ENCODE measurements around the gene NOXA1. TPM values are rescaled to one million over a fixed set of nuclear protein-coding genes. Genes with fewer than 3 reads are reported as not detected.
"Not testable (repeated sequence)": the region's sequence is repeated elsewhere in the genome, so short reads cannot be mapped to it uniquely, and the experiment has no call there.

NOXA1 gene
- polyA plus RNA-seq, 3 donors = 2.0 to 6.8 (median 3.1) TPM

DNA sequence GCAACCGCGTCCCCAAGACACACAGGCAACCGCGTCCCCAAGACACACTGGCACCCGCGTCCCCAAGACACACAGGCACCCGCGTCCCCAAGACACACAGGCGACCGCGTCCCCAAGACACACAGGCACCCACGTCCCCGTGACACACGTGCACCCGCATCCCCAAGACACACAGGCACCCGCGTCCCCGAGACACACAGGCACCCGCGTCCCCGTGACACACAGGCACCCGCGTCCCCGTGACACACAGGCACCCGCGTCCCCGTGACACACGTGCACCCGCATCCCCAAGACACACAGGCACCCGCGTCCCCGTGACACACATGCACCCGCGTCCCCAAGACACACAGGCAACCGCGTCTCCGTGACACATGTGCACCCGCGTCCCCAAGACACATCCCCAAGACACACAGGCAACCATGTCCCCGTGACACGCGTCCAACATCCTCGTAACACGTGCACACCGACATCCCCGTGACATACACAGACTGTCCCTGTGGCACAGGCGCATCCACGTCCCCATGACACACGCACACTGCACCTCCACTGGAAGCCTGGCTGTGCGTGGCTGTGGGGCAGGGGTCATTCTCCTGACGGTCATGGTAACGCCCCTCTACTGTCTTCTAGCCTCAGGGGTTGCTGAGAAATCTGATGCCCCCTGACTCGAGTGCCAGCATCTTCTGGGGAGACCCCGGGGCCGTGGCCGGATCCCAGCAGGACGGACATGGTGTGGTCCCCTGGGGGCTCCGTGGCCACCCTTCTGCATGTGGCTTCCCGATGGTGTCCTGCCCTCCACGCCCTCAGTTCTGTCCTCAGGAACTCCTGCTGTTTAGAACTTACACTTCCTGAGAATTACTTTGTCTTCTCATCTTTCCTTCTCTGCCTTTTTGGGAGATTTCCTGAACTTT is 24.4 kb upstream of the NOXA1 start:
- no peak overlapping the region for H3K27ac ChIP-seq (ENCODE audit: low read depth, low read length)
- 95 to 98% (median 96%) methylated on average over 60 of the region's 60 CpGs for WGBS, 3 donors

DNA sequence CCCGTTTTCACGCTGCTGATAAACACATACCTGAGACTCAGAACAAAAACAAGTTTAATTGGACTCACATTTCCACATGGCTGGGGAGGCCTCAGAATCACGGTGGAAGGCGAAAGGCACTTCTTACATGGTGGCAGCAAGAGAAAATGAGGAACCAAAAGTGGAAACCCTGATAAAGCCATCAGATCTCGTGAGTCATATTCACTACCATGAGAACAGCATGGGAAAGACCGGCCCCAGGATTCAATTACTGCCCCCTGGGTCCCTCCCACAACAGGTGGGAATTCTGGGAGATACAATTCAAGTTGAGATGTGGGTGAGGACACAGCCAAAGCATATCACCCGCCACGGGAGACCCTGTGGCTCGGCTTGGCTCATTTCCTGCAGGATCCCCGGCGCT is 20.4 kb upstream of the NOXA1 start:
- H3K27ac ChIP-seq (ENCODE audit: low read depth, low read length) = no peak overlapping the region
- WGBS, 3 donors = 86 to 92% (median 91%) methylated on average over 11 of the region's 11 CpGs

DNA sequence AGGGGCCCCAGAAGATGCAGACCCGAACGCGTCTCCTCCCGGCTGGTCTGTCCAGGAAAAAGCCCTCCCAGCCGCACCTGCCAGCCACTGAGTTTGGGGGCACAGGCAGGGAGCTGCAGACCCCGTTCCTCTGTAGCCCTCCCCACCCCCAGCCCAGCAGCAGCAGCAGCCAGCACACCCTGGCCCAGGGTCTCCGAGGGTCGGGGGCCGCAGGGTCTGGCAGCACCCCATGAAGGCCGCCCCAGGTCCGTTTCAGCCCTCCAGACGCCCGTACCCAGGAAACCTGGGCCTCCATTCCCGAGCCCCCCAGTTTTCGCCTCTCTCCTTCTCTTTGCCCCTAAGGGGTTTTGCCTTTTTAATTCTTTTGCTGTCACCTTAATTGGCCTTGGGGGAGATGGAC is 19.9 kb upstream of the NOXA1 start:
- H3K27ac ChIP-seq (ENCODE audit: low read depth, low read length) = no peak overlapping the region
- 95 to 98% (median 96%) methylated on average over 15 of the region's 15 CpGs for WGBS, 3 donors

DNA sequence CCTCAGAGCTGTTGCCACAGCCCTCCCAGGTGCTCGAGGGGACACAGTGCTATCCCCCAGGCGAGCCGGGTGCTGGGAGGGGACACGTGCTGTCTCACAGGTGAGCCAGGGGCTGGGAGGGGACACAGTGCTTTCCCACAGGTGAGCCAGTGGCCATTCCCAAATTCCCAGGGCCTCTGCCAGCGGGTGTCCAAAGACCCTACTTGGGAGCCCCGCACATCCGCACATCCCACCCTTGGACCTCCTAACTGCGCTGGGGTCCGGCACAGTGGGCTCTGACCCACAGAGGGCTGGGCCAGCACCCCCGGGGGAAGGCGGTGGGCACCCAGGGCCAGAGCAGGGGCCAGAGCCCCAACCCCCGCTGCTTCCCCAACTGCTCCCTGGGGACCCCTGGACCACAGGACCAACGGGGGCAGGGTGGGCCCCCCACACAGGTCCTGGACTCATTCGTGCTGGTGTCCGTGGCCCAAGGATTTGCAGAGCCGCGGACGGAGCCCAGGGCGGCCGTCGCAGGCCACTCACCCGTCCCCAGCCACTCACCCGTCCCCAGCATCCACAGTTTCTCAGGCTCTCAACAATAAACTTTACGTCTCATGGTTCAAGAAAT is 18.1 kb upstream of the NOXA1 start:
- no peak overlapping the region for H3K27ac ChIP-seq (ENCODE audit: low read depth, low read length)
- 92 to 95% (median 92%) methylated on average over 23 to 24 of the region's 24 CpGs for WGBS, 3 donors

DNA sequence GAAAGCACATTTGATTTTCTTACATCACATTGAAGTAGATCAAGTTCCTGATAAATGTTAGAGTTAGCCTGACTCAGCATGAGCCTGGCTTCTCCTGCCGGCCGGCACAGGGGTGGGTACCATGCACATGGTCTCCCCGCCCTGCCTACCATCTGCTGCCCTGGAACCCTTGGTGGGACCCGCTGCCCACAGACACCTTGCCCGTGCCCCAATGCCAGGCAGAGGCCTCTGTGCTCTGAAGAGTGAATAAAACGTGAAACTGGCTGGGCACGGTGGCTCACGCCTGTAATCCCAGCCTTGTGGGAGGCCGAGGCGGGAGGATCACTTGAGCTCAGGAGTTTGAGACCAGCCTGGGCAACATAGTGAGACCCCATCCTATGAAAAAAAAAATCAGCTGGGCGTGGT is 17.5 kb upstream of the NOXA1 start:
- no peak overlapping the region for H3K27ac ChIP-seq (ENCODE audit: low read depth, low read length)

DNA sequence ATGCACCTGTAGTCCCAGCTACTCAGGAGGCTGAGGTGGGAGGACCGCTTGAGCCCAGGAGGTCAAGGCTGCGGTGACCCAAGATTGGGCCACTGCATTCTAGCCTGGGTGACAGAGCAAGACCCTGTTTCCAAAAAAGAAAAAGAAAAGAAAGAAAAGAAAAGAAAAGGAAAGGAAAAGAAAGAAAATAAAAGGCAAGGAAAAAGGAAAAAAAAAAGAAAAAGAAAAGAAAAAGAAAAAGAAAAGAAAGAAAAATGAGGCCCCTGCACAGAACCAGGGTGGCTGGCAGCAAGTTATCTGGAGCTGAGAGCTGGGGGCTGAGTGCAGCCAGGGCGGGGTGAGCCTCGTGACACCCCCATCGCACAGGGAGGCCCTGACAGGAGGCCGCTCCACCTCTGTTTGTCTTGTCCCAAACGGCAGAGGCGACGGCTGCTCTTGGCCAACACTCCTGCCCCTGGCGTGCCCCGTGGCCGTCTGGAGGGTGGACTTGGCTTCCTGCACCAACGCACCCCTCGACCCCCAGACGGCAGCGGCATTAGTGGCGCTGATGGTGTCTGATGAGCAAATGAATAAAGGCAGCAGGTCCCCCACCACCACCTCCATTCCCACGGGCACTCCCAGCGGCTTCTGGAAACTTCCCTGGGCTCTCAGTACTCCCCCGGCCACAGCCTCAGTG is 17.0 kb upstream of the NOXA1 start:
- no peak overlapping the region for H3K27ac ChIP-seq (ENCODE audit: low read depth, low read length)
- WGBS, 3 donors = 52 to 63% (median 56%) methylated on average over 20 of the region's 20 CpGs

More for the DNA sequence above, 17.5 kb upstream of the NOXA1 start:
- 86 to 92% (median 86%) methylated on average over 11 of the region's 11 CpGs for WGBS, 3 donors

DNA sequence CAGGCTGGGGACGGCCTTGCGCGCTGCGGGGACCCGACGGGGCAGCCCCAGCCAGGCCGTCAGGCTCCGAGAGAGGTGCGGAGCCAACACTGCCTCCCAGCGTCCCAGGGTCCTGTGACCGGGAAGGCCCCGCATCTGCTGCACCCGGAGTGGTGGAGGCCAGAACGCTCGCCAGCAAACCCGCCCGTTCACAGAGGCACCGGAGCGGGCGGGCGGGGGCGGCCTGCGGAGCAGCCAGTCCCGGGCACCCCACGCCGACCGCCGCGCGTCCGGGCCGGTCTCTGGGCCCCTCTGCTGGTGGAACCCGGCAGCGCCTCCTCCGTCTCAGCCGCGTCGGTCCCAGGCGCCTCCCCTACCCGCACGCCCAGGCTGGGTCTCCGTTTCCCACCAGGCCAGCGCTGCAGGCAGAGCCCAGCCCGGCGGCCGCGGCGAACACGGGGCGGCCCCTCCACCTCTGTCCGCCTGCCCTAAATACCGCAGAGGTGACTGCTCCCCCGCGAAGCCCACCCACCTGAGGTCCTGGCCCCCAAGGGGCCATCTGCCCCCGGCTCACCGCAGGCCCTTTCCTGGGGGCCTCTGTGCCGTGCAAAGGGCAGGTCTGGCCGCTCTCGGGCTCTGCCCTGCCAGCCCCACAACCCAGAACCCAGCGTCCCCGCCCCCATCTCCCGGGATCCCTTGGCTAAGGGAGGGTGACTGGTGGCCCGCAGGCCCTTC is 16.2 kb upstream of the NOXA1 start:
- WGBS, 3 donors = 3 to 4% (median 4%) methylated on average over 52 to 63 of the region's 63 CpGs
- no peak overlapping the region for H3K27ac ChIP-seq (ENCODE audit: low read depth, low read length)

DNA sequence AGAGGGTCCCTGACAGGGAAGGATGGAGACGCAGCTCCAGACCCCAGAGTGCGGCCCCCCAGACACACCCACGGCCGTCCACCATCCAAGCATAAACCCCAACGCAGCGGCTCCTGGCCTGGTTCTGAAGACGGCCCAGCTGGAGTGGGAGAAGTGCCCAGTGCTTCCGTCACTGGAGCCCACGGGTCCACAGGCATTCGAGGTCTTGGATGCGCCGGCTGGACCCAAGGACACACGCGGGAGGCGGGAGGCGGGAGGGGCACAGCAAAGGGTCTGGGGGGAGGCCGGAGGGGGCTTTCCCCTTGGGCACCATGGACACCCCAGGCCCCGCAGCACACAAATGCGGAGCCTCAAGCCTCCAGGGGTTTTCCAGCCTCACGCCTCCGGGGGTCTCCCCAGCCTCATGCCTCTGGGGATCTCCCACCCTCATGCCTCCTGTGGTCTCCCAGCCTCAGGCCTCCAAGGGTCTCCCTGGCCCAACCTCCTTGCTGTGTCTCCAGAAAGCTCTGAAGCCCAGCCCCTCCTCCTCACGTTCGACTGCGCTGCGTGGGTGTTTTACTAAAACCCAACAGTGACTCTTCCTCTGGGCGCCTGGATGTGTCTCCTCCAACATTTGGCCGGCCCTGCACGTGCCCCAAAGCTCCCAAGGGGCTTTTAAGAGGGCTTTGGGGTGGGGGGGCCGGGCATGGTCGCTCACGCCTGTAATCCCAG is 15.4 kb upstream of the NOXA1 start:
- H3K27ac ChIP-seq (ENCODE audit: low read depth, low read length) = no peak overlapping the region
- 49 to 59% (median 59%) methylated on average over 30 to 31 of the region's 31 CpGs for WGBS, 3 donors

DNA sequence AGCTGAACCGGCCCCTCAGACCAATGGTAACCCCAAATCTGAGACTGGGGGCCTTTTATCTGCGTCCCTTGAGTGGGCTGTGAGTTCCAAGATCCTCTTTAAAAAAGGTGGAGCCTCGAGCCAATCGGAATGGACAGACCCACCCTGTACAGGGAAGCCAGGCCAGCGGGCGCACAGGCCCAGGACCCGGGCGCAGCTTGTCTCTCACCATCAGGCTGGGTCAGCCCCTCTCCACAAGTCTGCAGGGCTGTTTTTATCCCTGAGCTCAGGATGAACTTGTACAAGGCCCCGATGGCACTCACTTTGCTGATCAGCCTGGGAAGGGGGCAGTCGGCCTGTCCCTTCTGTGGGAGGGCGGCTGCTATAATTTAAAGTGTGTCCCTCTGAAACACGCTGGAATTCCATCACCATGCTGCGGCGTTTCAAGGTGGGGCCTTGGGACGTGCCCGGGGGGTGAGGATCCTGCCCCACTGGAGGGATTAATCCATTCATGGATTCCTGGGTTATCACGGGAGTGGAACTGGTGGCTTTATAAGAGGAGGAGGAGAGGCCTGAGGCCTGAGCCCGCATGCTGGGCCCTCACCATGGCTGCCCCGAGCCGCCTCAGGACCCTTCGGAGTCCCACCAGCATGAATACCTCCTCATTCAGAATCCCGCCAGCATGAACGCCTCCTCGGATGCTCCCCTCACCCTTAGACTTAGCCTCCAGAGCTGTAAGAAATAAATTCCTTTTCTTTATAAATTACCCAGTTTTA is 14.4 kb upstream of the NOXA1 start:
- 95 to 96% (median 95%) methylated on average over 24 of the region's 24 CpGs for WGBS, 3 donors
- no peak overlapping the region for H3K27ac ChIP-seq (ENCODE audit: low read depth, low read length)

DNA sequence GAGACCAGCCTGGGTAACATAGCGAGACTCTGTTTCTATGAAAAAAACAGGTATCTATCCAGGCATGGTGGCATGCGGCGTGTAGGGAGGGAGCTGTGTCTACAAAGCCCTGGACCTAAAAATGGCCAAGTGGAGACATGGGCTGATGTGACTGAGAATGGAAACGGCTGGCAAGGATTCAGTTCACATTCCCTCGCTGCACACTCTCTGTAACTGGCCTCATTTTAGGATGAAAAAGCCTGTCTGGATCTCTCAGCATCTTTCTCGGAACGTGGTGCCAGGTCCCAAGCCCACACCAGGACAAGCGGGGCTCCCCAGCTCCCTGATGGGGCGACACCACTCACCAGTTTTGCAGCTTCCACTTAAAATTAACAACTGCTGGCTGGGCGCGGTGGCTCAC is 13.7 kb upstream of the NOXA1 start:
- WGBS, 3 donors = 92 to 93% (median 93%) methylated on average over 11 of the region's 11 CpGs
- H3K27ac ChIP-seq (ENCODE audit: low read depth, low read length) = no peak overlapping the region

DNA sequence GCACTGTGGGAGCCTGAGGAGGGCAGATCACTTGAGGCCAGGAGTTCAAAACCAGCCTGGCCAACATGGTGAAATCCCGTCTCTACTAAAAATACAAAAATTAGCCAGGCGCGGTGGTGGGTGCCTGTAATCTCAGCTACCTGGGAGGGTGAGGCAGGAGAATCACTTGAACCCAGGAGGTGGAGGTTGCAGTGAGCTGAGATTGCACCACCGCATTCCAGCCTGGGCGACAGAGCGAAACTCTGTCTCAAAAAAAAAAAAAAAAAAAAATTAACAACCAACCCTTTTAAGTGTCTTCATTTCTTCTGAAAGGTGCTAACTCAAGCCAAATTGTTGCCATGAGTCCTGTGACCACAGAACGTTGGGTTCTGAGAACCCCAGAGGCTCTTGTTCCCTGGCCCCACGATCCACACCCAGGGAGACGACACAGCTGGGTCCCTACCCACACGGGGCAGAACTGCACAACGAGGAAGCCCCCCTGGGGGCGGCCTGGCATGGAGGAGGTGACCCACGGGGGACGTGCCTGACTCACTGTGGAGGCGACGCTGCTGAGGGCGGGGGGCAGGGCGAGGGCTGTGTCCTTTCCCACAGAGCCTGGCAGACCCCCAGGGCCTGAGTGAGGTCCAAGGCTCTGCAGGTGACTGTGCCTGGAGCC is 12.8 kb upstream of the NOXA1 start:
- not testable (repeated sequence) for H3K27ac ChIP-seq (ENCODE audit: low read depth, low read length)
- 65 to 80% (median 77%) methylated on average over 17 to 18 of the region's 18 CpGs for WGBS, 3 donors

DNA sequence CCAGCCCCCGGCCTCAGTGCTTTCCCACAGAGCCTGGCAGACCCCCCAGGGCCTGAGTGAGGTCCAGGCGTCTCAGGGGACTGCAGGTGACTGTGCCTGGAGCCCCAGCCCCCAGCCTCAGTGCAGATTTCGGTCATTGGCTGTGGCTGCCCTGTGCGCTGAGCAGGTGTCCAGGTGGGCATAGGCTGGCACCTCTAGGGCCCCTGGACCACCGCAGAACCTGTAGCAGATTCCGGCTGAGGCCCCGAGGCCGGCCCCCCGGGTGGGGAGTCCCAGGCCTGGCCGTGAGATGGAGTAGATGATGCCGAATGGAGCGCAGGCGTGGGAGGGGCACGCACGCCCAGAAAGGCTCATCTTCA is 12.3 kb upstream of the NOXA1 start:
- 80 to 86% (median 80%) methylated on average over 15 of the region's 15 CpGs for WGBS, 3 donors
- no peak overlapping the region for H3K27ac ChIP-seq (ENCODE audit: low read depth, low read length)

DNA sequence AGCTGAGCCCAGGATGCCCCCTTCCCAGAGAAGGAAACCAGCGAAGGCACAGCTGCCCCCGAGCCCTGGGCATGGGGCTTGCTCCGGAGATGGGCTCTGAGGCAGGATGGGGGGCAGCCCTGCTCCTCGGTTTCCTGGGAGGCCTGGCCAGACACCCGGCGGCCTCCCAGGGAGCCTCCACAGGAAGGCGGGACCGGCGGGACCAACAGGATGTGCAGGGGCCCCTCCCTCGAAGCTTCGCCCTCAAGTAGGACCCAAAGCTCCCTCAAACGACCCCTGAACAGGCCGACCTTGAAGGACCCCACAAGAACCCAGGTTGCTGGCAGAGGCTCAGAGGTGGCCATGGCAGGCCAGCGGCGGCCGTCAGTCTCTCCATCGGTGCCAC is 11.9 kb upstream of the NOXA1 start:
- WGBS, 3 donors = 20 to 71% (median 27%) methylated on average over 9 to 17 of the region's 17 CpGs
- no peak overlapping the region for H3K27ac ChIP-seq (ENCODE audit: low read depth, low read length)

DNA sequence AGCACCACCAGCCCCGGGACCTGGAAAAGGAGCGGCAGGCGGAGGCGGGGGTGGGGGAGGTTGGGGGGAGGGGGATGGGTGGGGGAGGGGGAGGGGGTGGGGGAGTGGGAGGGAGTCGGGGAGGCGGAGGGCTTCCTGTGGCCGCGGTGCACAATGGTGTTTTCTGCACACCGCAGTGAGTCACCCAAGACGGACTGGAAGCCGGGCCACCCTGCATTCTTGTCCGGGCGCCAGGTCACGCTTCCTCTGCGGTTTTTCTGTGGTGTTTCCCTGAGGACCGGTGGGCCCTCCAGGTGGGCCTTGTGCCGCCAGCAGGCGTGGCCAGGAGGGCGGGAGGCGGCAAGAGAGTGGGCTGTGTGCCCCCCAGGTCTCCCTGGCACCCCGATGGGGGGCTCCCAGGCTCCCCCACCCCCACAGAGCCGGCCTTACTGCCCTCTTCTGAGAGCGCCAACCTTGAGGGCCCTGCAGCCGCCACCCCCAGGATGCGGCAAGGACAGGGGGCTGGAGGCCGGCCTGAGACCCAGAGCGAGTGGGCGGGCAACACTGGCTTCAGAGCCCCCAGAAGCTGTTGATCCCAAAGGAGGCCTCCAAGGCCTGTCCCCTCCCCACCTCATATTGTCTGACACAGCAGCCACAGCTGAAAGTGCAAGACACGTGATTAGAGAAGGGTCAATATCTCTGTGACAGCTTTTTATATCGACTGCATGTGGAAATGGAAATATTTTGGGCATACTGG is 11.4 kb upstream of the NOXA1 start:
- no peak overlapping the region for H3K27ac ChIP-seq (ENCODE audit: low read depth, low read length)
- WGBS, 3 donors = 22 to 59% (median 28%) methylated on average over 23 to 29 of the region's 30 CpGs

DNA sequence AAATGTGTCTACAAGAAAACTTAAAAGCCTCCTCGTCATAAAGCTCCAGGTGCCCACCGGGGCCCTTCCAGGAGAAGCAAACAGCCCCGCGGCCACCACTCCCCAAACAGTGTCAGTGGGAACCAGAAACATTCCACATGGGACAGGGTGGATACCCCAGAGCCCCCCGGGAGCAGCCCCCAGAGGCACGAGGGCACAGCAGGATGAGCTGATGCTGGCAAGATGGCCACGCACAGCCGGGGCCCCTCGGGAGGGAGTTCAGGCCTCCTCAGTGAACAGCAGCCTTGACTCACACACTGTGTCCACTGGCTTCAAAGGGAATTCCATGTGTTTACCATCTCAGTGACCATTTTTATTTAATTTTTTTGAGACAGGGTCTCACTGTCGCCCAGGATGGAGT is 10.8 kb upstream of the NOXA1 start:
- WGBS, 3 donors = 72 to 82% (median 75%) methylated on average over 10 of the region's 10 CpGs
- H3K27ac ChIP-seq (ENCODE audit: low read depth, low read length) = no peak overlapping the region

DNA sequence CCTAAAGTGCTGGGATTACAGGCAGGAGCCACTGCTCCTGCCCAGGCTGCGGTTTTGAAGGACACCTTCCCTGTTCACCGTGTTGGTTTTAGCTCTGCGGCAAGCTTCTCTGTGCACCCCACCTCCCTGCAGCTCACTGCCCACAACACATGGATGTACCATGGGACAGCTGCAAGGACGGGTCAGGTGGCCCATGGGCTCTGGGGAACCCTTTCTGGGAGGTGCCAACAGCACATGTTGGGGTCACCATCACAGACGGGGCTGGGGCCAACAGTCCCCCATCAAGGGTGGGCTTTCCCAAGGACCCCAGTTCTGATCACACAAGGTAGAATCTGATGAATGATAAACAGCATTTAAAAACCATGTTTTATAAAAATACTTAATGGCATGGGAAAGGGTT is 7.7 kb upstream of the NOXA1 start:
- no peak overlapping the region for H3K27ac ChIP-seq (ENCODE audit: low read depth, low read length)
- 89 to 94% (median 94%) methylated on average over 5 of the region's 5 CpGs for WGBS, 3 donors
